Measurements from ENCODE around the gene DYRK3. TPM values are rescaled to one million over a fixed set of nuclear protein-coding genes. Genes with fewer than 3 reads are reported as not detected.
A peak's percentile ranks its signal among the peaks of the same experiment; 100 is the strongest.

Gene DYRK3
- total and polyA plus RNA-seq, 9 of the 15 experiments (the other 6 are each of a cell fraction or from before 2014, with no cell fraction given) = 4.5 to 33.7 (median 25.7) TPM

- in situ Hi-C loops (cut with MboI) (no loop called here), intact Hi-C loops (cut with micrococcal nuclease) (no loop called here)
- H3K27ac ChIP-seq (ENCODE audit: extremely low read depth, low read depth, low read length) = no peak overlapping the region
- no peaks in the 10 kb centered on the region; a peak in 1 of 5 replicates for H3K27me3 ChIP-seq (ENCODE audit: control insufficient read depth in 2 of 2, insufficient read depth in 2 of 2, low read length in 2 of 2)
- POLR2A ChIA-PET = interaction anchor here (1.4 kb wide), 1 partner anchor 19 kb away, joined by 5 read pairs; no protein-coding TSS in a partner anchor
- 42% methylated on average over 2 of the region's 2 CpGs for WGBS (ENCODE audit: insufficient coverage, low coverage, missing lambda C conversion rate)
- no TSS peak for BruUV-seq (replicated peaks)
- FAIRE-seq (peak; percentile 29), DNase-seq (ENCODE audit: extremely low read depth in 1 of 4, low spot score in 3 of 4) (no peak), ATAC-seq (no peak)
- no peaks in the 10 kb centered on the region for H3K9me3 ChIP-seq (replicated peaks; ENCODE audit: control insufficient read depth, insufficient read depth, low read depth, low read length)
- CTCF ChIA-PET (ENCODE audit: low intra/inter-chr PET ratio) = no interaction called here
- H3K79me2 ChIP-seq (ENCODE audit: control insufficient read depth, insufficient read depth, low read length) = peaks cover 12% of the 10 kb centered on the region
- TF ChIP-seq ZNF395 (CRISPR knock-in tag; IDR thresholded peaks at IDR 0.05) (0 out of 2 replicates have a peak, but pooled peaks have one; percentile 35), HSF4 (CRISPR knock-in tag; IDR thresholded peaks at IDR 0.05; ENCODE audit: borderline replicate concordance) (no peak), ATF1 (CRISPR knock-in tag; IDR thresholded peaks at IDR 0.05) (no peak), ATF1 (tag; IDR thresholded peaks at IDR 0.05) (peak; percentile 20; the same call in 1 of the 2 replicates), ZKSCAN8 (CRISPR knock-in tag; IDR thresholded peaks at IDR 0.05) (no peak), MAFG (tag; conservative IDR thresholded peaks at IDR 0.05) (0 out of 2 replicates have a peak, but pooled peaks have one; percentile 4), STAT5A (IDR thresholded peaks at IDR 0.05; ENCODE audit: borderline replicate concordance, low read length) (no peak), ZNF316 (IDR thresholded peaks at IDR 0.05) (0 out of 2 replicates have a peak, but pooled peaks have one; percentile 9), ZNF311 (CRISPR knock-in tag; IDR thresholded peaks at IDR 0.05) (0 out of 2 replicates have a peak, but pooled peaks have one; percentile 37), KAT2B (IDR thresholded peaks at IDR 0.05; ENCODE audit: low read depth, low read length) (no peak), TAF9B (IDR thresholded peaks at IDR 0.05; ENCODE audit: partially characterized antibody) (no peak), CBX1 (IDR thresholded peaks at IDR 0.05; ENCODE audit: low read depth) (no peak), ZSCAN29 (IDR thresholded peaks at IDR 0.05) (no peak), DMBX1 (CRISPR knock-in tag; IDR thresholded peaks at IDR 0.05; ENCODE audit: borderline replicate concordance) (no peak), CHD4 (IDR thresholded peaks at IDR 0.05; ENCODE audit: insufficient read depth, insufficient replicate concordance, low read depth, low read length, poor library complexity, severe bottlenecking) (no peak), GATAD2B (IDR thresholded peaks at IDR 0.05; ENCODE audit: borderline replicate concordance) (no peak), SPI1 (IDR thresholded peaks at IDR 0.05; ENCODE audit: borderline replicate concordance, low read depth, low read length) (no peak), CEBPG (CRISPR knock-in tag; IDR thresholded peaks at IDR 0.05) (no peak), CEBPG (tag; conservative IDR thresholded peaks at IDR 0.05 in 1 of 2, IDR thresholded peaks at IDR 0.05 in 1 of 2) (no peak), BRF1 (IDR thresholded peaks at IDR 0.05; ENCODE audit: borderline replicate concordance, extremely low read depth, insufficient read length) (no peak), SMARCA5 (IDR thresholded peaks at IDR 0.05) (no peak), RFX7 (CRISPR knock-in tag; IDR thresholded peaks at IDR 0.05) (no peak), SAFB2 (IDR thresholded peaks at IDR 0.05; ENCODE audit: borderline replicate concordance, low read depth, low read length, severe bottlenecking) (no peak), NRF1 (conservative IDR thresholded peaks at IDR 0.05 in 1 of 2, IDR thresholded peaks at IDR 0.05 in 1 of 2) (no peak)
- TF ChIP-seq, protein P1, sequence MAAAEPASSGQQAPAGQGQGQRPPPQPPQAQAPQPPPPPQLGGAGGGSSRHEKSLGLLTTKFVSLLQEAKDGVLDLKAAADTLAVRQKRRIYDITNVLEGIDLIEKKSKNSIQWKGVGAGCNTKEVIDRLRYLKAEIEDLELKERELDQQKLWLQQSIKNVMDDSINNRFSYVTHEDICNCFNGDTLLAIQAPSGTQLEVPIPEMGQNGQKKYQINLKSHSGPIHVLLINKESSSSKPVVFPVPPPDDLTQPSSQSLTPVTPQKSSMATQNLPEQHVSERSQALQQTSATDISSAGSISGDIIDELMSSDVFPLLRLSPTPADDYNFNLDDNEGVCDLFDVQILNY (CRISPR knock-in tag; IDR thresholded peaks at IDR 0.05) = no peak
- H3K4me1 ChIP-seq (replicated peaks in 1 of 2; ENCODE audit: control insufficient read depth in 2 of 2, insufficient read depth in 2 of 2, low read length in 2 of 2) = peaks cover 26 to 45% of the 10 kb centered on the region in 2 experiments
- no peaks in the 10 kb centered on the region for H3K36me3 ChIP-seq (ENCODE audit: control insufficient read depth, insufficient read depth, low read length)
- no peak overlapping the region for H3K4me3 ChIP-seq
- no peak overlapping the region for H3K4me2 ChIP-seq (ENCODE audit: insufficient read depth, low read length)
- no peak overlapping the region for H3K9ac ChIP-seq (ENCODE audit: insufficient read depth in 1 of 2, low read depth in 2 of 2, low read length in 2 of 2)
- H3K9me1 ChIP-seq (ENCODE audit: control insufficient read depth, insufficient read depth, low read length) = peaks cover 3% of the 10 kb centered on the region
- H2AFZ ChIP-seq (ENCODE audit: low read depth, low read length) = no peak overlapping the region
- H4K20me1 ChIP-seq (replicated peaks; ENCODE audit: control insufficient read depth, insufficient read depth, low read length) = no peaks in the 10 kb centered on the region; the same call in 1 of the 2 replicates
Observed at GRCh38 chr1:206681359-206681758, 46.0 kb downstream of the DYRK3 start.
